Right lobe of liver (tissue), 6 donors: ENCODE data around the gene ST6GALNAC4. TPM values are rescaled to one million over a fixed set of nuclear protein-coding genes. Genes with fewer than 3 reads are reported as not detected.
A peak's percentile ranks its signal among the peaks of the same experiment; 100 is the strongest.

Experiments
- ATAC-seq, 4 donors: fragments of 200-7000 bp; cut with Tn5 transposase; one replicate each; pipeline ENCODE4 v1.9.1; 2020; ENCODE audit warnings: mild to moderate bottlenecking in 4 of 4, moderate library complexity in 4 of 4
- DNase-seq, 3 donors: peaks; one replicate each; pipeline ENCODE4 v3.0.0-alpha.2; 2020
- H3K27ac ChIP-seq, 3 donors: fragments of 200-600 bp; one replicate each; pipeline ENCODE4 v1.8.0; 2022
- H3K27me3 ChIP-seq, 2 donors: fragments of 200-600 bp; one replicate each; pipeline ENCODE4 v1.8.0; 2022
- H3K36me3 ChIP-seq, 4 donors: fragments of 200-600 bp; sonication (generic) in 1 of 4; one replicate each; pipeline versions ENCODE4 v1.5.1 to v1.8.0; 2017 to 2022; ENCODE audit warnings: control low read depth in 1 of 4
- H3K4me1 ChIP-seq, 4 donors: fragments of 200-600 bp; sonication (generic) in 1 of 4; one replicate each; pipeline versions ENCODE4 v1.5.1 to v1.8.0; 2017 to 2022; ENCODE audit warnings: control low read depth in 1 of 4
- H3K4me3 ChIP-seq, 3 donors: fragments of 200-600 bp; one replicate each; pipeline ENCODE4 v1.8.0; 2022
- H3K9me3 ChIP-seq, 4 donors: fragments of 200-600 bp; sonication (generic) in 1 of 4; one replicate each; pipeline versions ENCODE4 v1.5.1 to v1.8.0; 2017 to 2022; ENCODE audit warnings: control low read depth in 1 of 4
- POLR2A ChIP-seq: fragments of 450-650 bp; IDR thresholded peaks from one replicate; pipeline ENCODE4 v1.6.1; 2017; ENCODE audit warnings: antibody characterized with exemption, mild to moderate bottlenecking
- WGBS: methylation state at CpG from one replicate; pipeline ENCODE4 v1.1.6; 2018; ENCODE audit warnings: low coverage, low lambda C conversion rate; ENCODE audit not compliant: insufficient coverage; ENCODE audit errors: missing lambda C conversion rate; 5-methylcytosine and 5-hydroxymethylcytosine counted together
- intact Hi-C, 2 donors: fragments of 100-400 bp; cut with DNase I; formaldehyde crosslinking; loops; one replicate each; pipeline versions ENCODE4 v1.11.2 to v1.14.1; 2022
- total RNA-seq, 6 experiments: library from RNA; depleted of rRNA in 2 of 6; stranded (reverse); fragments of >200 nt in 2 of 6; fragmentation: NEBNext Ultra II Directional in 3 of 6; extraction: Animal tissue kit (Norgen Biotek cat#: 25700) in 3 of 6; gene quantifications; one replicate each; pipeline versions ENCODE4 v1.1.0 to v1.2.4, GENCODE V29; 2016 to 2023
- TF ChIP-seq, protein P1 (sequence below), 4 donors: fragments of 200-600 bp in 3 of 4; fragments of 450-650 bp in 1 of 4; IDR thresholded peaks; one replicate each; pipeline versions ENCODE4 v1.5.1 to v1.8.0; 2016 to 2022; ENCODE audit warnings: antibody characterized with exemption in 4 of 4, mild to moderate bottlenecking in 2 of 4
- donor health status: DM: no; HTN: yes; CAD: no.
- donor health status: DM: no; HTN: no; CAD: no.
- donor health status: DM: no; HTN: no; CAD: no.
- donor health status: DM: no; HTN: yes; CAD: no.
- donor health status: DM: no; HTN: yes; CAD: no.

Gene ST6GALNAC4
- total RNA-seq, 6 experiments from 2014 or later: 3.2 to 23.8 (median 11.2) TPM

DNA sequence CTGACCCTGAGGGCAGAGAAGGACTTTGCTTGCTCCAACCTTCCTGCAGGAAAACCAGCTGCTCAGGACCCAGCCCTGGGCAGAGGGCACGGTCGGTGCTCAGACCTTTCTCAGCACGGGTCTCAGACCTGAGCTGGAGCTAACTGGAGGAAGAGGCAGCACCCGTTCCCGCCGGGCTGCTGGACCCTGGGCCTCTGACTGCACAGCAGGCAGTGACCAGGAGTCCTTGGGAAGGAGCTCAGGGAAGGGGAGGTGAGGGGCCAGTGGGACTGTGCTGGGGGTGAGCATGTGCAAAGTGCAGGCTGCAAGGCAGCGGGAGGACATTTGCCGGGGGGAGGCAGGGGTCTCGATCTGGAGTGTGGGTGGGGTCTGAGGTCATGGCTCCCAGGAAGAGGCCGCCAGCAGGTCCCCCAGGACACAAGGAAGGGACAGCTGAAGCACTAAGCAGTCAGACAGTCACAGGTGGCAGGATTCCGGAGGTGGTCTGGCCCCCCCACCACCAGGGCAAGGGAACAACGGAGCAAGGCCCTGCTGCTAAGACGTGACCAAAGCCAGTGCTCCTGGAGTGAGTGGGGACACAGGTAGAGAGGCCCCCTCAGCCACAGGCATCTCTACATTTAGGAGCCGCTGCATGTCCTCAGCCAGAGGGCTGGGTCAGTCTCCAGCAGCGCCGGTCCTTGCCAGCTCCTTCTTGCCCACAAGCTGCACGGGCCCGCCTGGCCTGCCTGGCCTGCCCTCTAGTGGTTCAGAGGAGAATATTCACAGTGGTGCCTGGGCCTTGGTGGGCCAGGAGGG is 25.6 kb upstream of the ST6GALNAC4 start:
- Histone ChIP-seq H3K4me3 (no peak overlapping the region), H3K27ac (no peak overlapping the region), H3K4me1 (no peaks in the 10 kb centered on the region), H3K9me3 (no peaks in the 10 kb centered on the region), H3K36me3 (peaks cover 0 to 43% (median 16%) of the 10 kb centered on the region in 4 donors), H3K27me3 (no peaks in the 10 kb centered on the region)
- DNase-seq (peak in 1 of 3 donors; percentile 66), ATAC-seq (peak; percentile 22 to 58 (median 38))
- intact Hi-C loops: loop anchor here (5.0 kb wide), 2 partner anchors 90 to 95 kb away; no protein-coding TSS in a partner anchor
- WGBS: 86% methylated on average over 3 of the region's 18 CpGs
- TF ChIP-seq, protein P1, sequence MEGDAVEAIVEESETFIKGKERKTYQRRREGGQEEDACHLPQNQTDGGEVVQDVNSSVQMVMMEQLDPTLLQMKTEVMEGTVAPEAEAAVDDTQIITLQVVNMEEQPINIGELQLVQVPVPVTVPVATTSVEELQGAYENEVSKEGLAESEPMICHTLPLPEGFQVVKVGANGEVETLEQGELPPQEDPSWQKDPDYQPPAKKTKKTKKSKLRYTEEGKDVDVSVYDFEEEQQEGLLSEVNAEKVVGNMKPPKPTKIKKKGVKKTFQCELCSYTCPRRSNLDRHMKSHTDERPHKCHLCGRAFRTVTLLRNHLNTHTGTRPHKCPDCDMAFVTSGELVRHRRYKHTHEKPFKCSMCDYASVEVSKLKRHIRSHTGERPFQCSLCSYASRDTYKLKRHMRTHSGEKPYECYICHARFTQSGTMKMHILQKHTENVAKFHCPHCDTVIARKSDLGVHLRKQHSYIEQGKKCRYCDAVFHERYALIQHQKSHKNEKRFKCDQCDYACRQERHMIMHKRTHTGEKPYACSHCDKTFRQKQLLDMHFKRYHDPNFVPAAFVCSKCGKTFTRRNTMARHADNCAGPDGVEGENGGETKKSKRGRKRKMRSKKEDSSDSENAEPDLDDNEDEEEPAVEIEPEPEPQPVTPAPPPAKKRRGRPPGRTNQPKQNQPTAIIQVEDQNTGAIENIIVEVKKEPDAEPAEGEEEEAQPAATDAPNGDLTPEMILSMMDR (IDR thresholded peaks at IDR 0.05): peak; percentile 73 to 87 (median 82)
- no peak for TF ChIP-seq POLR2A

GRCh38 chr9:127941961-127942215 is 25.0 kb upstream of the ST6GALNAC4 start:
- Histone ChIP-seq H3K27me3 (no peaks in the 10 kb centered on the region), H3K27ac (no peak overlapping the region), H3K4me1 (peaks cover 0 to 3% (median 1%) of the 10 kb centered on the region in 4 donors), H3K4me3 (no peak overlapping the region), H3K9me3 (no peaks in the 10 kb centered on the region), H3K36me3 (peaks cover 0 to 43% (median 16%) of the 10 kb centered on the region in 4 donors)
- no peak for DNase-seq
- ATAC-seq: no peak
- WGBS: no CpG with 5 or more reads among the region's 3 CpGs
- intact Hi-C loops: loop anchor here (5.0 kb wide), 2 partner anchors 90 to 95 kb away; no protein-coding TSS in a partner anchor
- TF ChIP-seq POLR2A: no peak
- TF ChIP-seq, protein P1 (IDR thresholded peaks at IDR 0.05): no peak

DNA sequence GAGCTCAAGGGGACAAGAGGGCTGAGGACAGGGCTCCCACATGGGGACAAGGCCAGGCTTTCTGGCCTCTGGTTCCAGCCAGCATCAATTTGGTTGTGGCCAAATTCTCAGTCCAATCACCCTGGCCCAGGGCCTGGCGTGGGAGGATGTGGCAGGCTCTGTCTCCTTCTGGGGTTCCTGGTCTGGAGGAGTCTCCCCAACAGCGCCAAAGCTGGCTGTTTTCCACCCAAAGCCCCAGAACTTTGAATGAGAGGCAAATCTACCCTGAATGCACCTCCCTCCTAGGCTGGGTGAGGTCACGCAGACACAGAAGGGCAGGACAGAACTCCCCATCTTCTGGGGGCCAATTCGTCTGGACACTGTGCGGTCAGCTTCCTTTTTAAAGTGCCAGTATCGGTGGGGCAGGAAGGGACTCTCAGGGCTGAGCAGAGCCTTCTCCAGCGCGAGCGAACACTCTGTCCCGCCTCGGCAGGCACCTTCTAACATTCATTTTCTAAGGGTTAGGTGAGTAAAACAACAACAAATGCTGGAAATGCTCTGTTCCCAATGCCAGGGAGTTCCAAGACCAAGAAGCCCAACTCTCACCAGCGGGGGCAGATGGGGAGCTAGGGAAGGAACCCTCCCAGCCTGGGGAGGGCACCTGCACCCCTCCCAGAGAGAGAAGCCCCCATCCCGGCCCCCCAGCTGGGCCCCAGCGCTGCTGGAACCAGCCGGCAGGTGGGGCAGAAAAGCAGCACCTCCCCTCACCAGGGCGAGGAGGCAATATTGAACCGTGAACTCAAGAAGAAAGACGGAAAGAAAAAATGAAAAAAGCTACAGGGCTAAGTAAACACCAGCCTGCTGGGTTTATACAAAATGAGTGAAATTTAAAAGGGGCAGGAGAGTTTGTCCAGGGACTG is 24.5 kb upstream of the ST6GALNAC4 start:
- peaks cover 0 to 43% (median 16%) of the 10 kb centered on the region in 4 donors for H3K36me3 ChIP-seq
- 71% methylated on average over 8 of the region's 18 CpGs for WGBS

DNA sequence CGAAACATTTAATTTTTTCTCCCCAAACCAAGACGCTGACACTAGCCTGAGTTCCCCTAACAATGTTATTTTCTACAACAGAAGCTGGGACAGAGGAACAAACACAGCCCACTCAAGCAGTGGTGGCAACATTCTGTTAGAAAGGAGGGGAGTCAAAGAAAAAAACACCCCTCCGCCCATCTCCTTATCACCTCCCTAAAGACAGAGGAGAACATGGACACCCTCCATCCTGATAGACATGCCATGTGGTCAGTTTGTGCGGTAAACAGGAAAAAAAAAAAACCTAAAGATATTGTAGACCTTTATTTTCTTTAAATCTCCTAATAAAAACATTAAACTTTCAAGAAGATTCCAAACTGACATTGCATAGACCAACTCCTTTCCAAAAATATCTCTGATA is 23.8 kb upstream of the ST6GALNAC4 start:
- peaks cover 0 to 41% (median 16%) of the 10 kb centered on the region in 4 donors for H3K36me3 ChIP-seq
- H3K4me3 ChIP-seq: no peak overlapping the region
- no peaks in the 10 kb centered on the region for H3K27me3 ChIP-seq
- no peak overlapping the region for H3K27ac ChIP-seq
- DNase-seq: no peak
- no peak for TF ChIP-seq POLR2A
- TF ChIP-seq, protein P1 (IDR thresholded peaks at IDR 0.05): no peak
- intact Hi-C loops: loop anchor here (5.0 kb wide), 2 partner anchors 92 to 97 kb away; no protein-coding TSS in a partner anchor
- H3K9me3 ChIP-seq: no peaks in the 10 kb centered on the region
- ATAC-seq: no peak
- 89% methylated on average over 3 of the region's 4 CpGs for WGBS
- H3K4me1 ChIP-seq: peaks cover 0 to 8% (median 3%) of the 10 kb centered on the region in 4 donors

More for the DNA sequence above, 24.5 kb upstream of the ST6GALNAC4 start:
- ATAC-seq (no peak), DNase-seq (no peak)
- H3K4me3 ChIP-seq: no peak overlapping the region
- no peak overlapping the region for H3K27ac ChIP-seq
- TF ChIP-seq POLR2A: no peak
- TF ChIP-seq, protein P1 (IDR thresholded peaks at IDR 0.05): no peak
- intact Hi-C loops: loop anchor here (5.0 kb wide), 2 partner anchors 91 to 96 kb away; no protein-coding TSS in a partner anchor
- H3K9me3 ChIP-seq: no peaks in the 10 kb centered on the region
- H3K27me3 ChIP-seq: no peaks in the 10 kb centered on the region
- peaks cover 0 to 8% (median 3%) of the 10 kb centered on the region in 4 donors for H3K4me1 ChIP-seq
